H9 (cell line): Measurements from ENCODE around the gene CA5A. TPM values are rescaled to one million over a fixed set of nuclear protein-coding genes. Genes with fewer than 3 reads are reported as not detected.

Experiments
- DNase-seq: peaks from one replicate; pipeline ENCODE4 v3.0.0-alpha.2; 2017
- H2AFZ ChIP-seq: one replicate; pipeline ENCODE4 v1.6.1; 2013; ENCODE audit warnings: mild to moderate bottlenecking, low read length, control low read depth, moderate library complexity
- H2AK5ac ChIP-seq: 2 replicates; pipeline ENCODE4 v1.6.1; 2013; ENCODE audit warnings: low read length, control low read depth, mixed read lengths; ENCODE audit not compliant: insufficient read length
- H2BK120ac ChIP-seq: one replicate; pipeline ENCODE4 v1.6.1; 2013; ENCODE audit warnings: low read depth, mild to moderate bottlenecking, low read length, control low read depth, inconsistent platforms; ENCODE audit not compliant: poor library complexity, severe bottlenecking
- H2BK12ac ChIP-seq: 2 replicates; pipeline ENCODE4 v1.6.1; 2013; ENCODE audit warnings: low read length, control low read depth, mixed read lengths, low read depth; ENCODE audit not compliant: insufficient read length
- H2BK15ac ChIP-seq: 2 replicates; pipeline ENCODE4 v1.6.1; 2013; ENCODE audit warnings: low read depth, low read length, control low read depth
- H2BK20ac ChIP-seq: one replicate; pipeline ENCODE4 v1.6.1; 2013; ENCODE audit warnings: low read depth, mild to moderate bottlenecking, low read length, control low read depth, inconsistent platforms; ENCODE audit not compliant: poor library complexity, severe bottlenecking
- H2BK5ac ChIP-seq: 2 replicates; pipeline ENCODE4 v1.6.1; 2013; ENCODE audit warnings: low read length, control low read depth, mixed read lengths; ENCODE audit not compliant: insufficient read length
- H3K14ac ChIP-seq: 2 replicates; pipeline ENCODE4 v1.6.1; 2013; ENCODE audit warnings: low read length, control low read depth; ENCODE audit not compliant: insufficient read depth
- H3K18ac ChIP-seq: 2 replicates; pipeline ENCODE4 v1.6.1; 2013; ENCODE audit warnings: low read depth, mild to moderate bottlenecking, mixed read lengths, low read length, control low read depth; ENCODE audit not compliant: insufficient read length
- H3K23ac ChIP-seq: 2 replicates; pipeline ENCODE4 v1.6.1; 2013; ENCODE audit warnings: low read length, control low read depth, mixed read lengths, low read depth; ENCODE audit not compliant: insufficient read length
- H3K23me2 ChIP-seq: 2 replicates; pipeline ENCODE4 v1.6.1; 2013; ENCODE audit warnings: low read depth, mild to moderate bottlenecking, mixed read lengths, low read length, control low read depth; ENCODE audit not compliant: insufficient read length, poor library complexity, severe bottlenecking
- H3K27ac ChIP-seq: 2 replicates; pipeline ENCODE4 v1.5.1; 2013; ENCODE audit warnings: low read length, control low read depth, mixed read lengths, low read depth; ENCODE audit not compliant: insufficient read length
- H3K27me3 ChIP-seq: 2 replicates; pipeline ENCODE4 v1.6.1; 2013; ENCODE audit warnings: low read length, control low read depth, inconsistent platforms; ENCODE audit not compliant: insufficient read depth
- H3K4ac ChIP-seq: 2 replicates; pipeline ENCODE4 v1.6.1; 2013; ENCODE audit warnings: low read depth, mild to moderate bottlenecking, control low read depth, inconsistent platforms, low read length, moderate library complexity
- H3K4me1 ChIP-seq: 2 replicates; pipeline ENCODE4 v1.6.1; 2013; ENCODE audit warnings: low read length, control low read depth, inconsistent platforms; ENCODE audit not compliant: insufficient read depth
- H3K4me2 ChIP-seq: 2 replicates; pipeline ENCODE4 v1.6.1; 2013; ENCODE audit warnings: low read length, control low read depth, mixed read lengths; ENCODE audit not compliant: insufficient read length, insufficient read depth
- H3K56ac ChIP-seq: 2 replicates; pipeline ENCODE4 v1.6.1; 2013; ENCODE audit warnings: low read depth, mild to moderate bottlenecking, mixed read lengths, low read length, control low read depth; ENCODE audit not compliant: insufficient read length
- H3K79me1 ChIP-seq: 2 replicates; pipeline ENCODE4 v1.6.1; 2013; ENCODE audit warnings: low read depth, mild to moderate bottlenecking, moderate library complexity, low read length, control low read depth, inconsistent platforms; ENCODE audit not compliant: insufficient read depth, poor library complexity, severe bottlenecking
- H3K79me2 ChIP-seq: 2 replicates; pipeline ENCODE4 v1.6.1; 2013; ENCODE audit warnings: low read length, control low read depth, inconsistent platforms; ENCODE audit not compliant: insufficient read depth
- H3K9ac ChIP-seq: 2 replicates; pipeline ENCODE4 v1.6.1; 2013; ENCODE audit warnings: low read length, control low read depth, mixed read lengths; ENCODE audit not compliant: insufficient read length; ENCODE audit errors: extremely low read depth
- H3K9me3 ChIP-seq: one replicate; pipeline ENCODE4 v1.6.1; 2013; ENCODE audit warnings: low read depth, low read length, inconsistent platforms; ENCODE audit not compliant: control insufficient read depth
- H3T11ph ChIP-seq: one replicate; pipeline ENCODE4 v1.6.1; 2013; ENCODE audit warnings: mild to moderate bottlenecking, low read length, control low read depth, inconsistent platforms
- H4K20me1 ChIP-seq: one replicate; pipeline ENCODE4 v1.6.1; 2013; ENCODE audit not compliant: control insufficient read depth, insufficient read length, insufficient read depth
- H4K5ac ChIP-seq: 2 replicates; pipeline ENCODE4 v1.6.1; 2013; ENCODE audit warnings: low read depth, mild to moderate bottlenecking, mixed read lengths, low read length, control low read depth; ENCODE audit not compliant: insufficient read length
- H4K8ac ChIP-seq: replicated peaks from 2 replicates; pipeline ENCODE4 v1.6.1; 2013; ENCODE audit warnings: low read length, control low read depth, mixed read lengths, low read depth; ENCODE audit not compliant: insufficient read length
- H4K91ac ChIP-seq: 2 replicates; pipeline ENCODE4 v1.6.1; 2013; ENCODE audit warnings: low read depth, mild to moderate bottlenecking, moderate library complexity, mixed read lengths, low read length, control low read depth; ENCODE audit not compliant: insufficient read length
- H3K27ac Mint-ChIP-seq, 3 experiments: 2 replicates in 2 of 3; 3 replicates in 1 of 3; pipeline ENCODE4 v1.8.0; 2020 to 2021; ENCODE audit warnings: mixed read lengths in 3 of 3, mild to moderate bottlenecking in 1 of 3, moderate library complexity in 1 of 3
- H3K27me3 Mint-ChIP-seq: 2 replicates; pipeline ENCODE4 v1.8.0; 2021; ENCODE audit warnings: low read depth, mild to moderate bottlenecking, moderate library complexity, mixed read lengths
- H3K36me3 Mint-ChIP-seq, 3 experiments: 2 replicates in 2 of 3; 3 replicates in 1 of 3; pipeline ENCODE4 v1.8.0; 2020 to 2021; ENCODE audit warnings: low read depth in 3 of 3, mixed read lengths in 3 of 3; ENCODE audit not compliant: insufficient read depth in 1 of 3
- H3K4me1 Mint-ChIP-seq, 2 experiments: 2 replicates each; pipeline ENCODE4 v1.8.0; 2020; ENCODE audit warnings: mixed read lengths in 2 of 2
- H3K4me3 Mint-ChIP-seq, 2 experiments: 2 replicates in 1 of 2; 3 replicates in 1 of 2; pipeline ENCODE4 v1.8.0; 2020 to 2021; ENCODE audit warnings: mild to moderate bottlenecking in 2 of 2, mixed read lengths in 2 of 2, moderate library complexity in 1 of 2
- H3K9me3 Mint-ChIP-seq, 2 experiments: 2 replicates in 1 of 2; 3 replicates in 1 of 2; pipeline ENCODE4 v1.8.0; 2020; ENCODE audit warnings: mild to moderate bottlenecking in 2 of 2, mixed read lengths in 2 of 2, moderate library complexity in 1 of 2
- CTCF ChIP-seq: fragments of 200-600 bp; sonication (generic); conservative IDR thresholded peaks from 3 replicates; pipeline ENCODE4 v1.8.0; 2021; ENCODE audit warnings: antibody characterized with exemption, mild to moderate bottlenecking
- WGBS: extraction: QIAGEN DNeasy Blood & Tissue Kit; methylation state at CpG from one replicate; pipeline ENCODE4 v1.1.7; 2013; ENCODE audit warnings: missing lambda C conversion rate, low lambda C conversion rate, mixed read lengths; ENCODE audit not compliant: insufficient read length; ENCODE audit errors: extremely low coverage; 5-methylcytosine and 5-hydroxymethylcytosine counted together
- total RNA-seq: library from RNA; stranded (reverse); gene quantifications from 2 replicates; pipeline ENCODE4 v1.2.1, GENCODE V29; 2021

The CA5A gene
- total RNA-seq, 1 experiment from 2014 or later = not detected

- H3K36me3 Mint-ChIP-seq = peaks cover 14 to 38% (median 30%) of the 10 kb centered on the region in 3 experiments
- H4K5ac ChIP-seq = no peak overlapping the region
- no peak overlapping the region for H3T11ph ChIP-seq
- no peak overlapping the region for H2BK20ac ChIP-seq
- no peak overlapping the region for H3K23ac ChIP-seq
- H3K4me1 Mint-ChIP-seq = peaks cover 44 to 49% of the 10 kb centered on the region in 2 experiments
- peaks cover 20% of the 10 kb centered on the region; the same call in 1 of the 2 replicates for H3K79me2 ChIP-seq
- H3K23me2 ChIP-seq = peaks cover 7% of the 10 kb centered on the region
- no peak overlapping the region for H3K4ac ChIP-seq
- no peak for TF ChIP-seq CTCF
- no peak overlapping the region for H4K8ac ChIP-seq
- H2AFZ ChIP-seq = no peak overlapping the region
- H3K56ac ChIP-seq = no peak overlapping the region
- no peak overlapping the region for H3K27ac ChIP-seq
- no peaks in the 10 kb centered on the region for H3K9me3 ChIP-seq
- no peaks in the 10 kb centered on the region; the same call in none of the 2 replicates for H3K27me3 Mint-ChIP-seq
- no peaks in the 10 kb centered on the region for H3K4me1 ChIP-seq
- no peak overlapping the region for H2BK12ac ChIP-seq
- H2AK5ac ChIP-seq = no peak overlapping the region
- H3K9ac ChIP-seq = no peak overlapping the region
- no peak overlapping the region for H2BK5ac ChIP-seq
- no peak overlapping the region for H3K18ac ChIP-seq
- no peaks in the 10 kb centered on the region for H3K27me3 ChIP-seq
- H3K4me2 ChIP-seq = no peak overlapping the region
- H2BK15ac ChIP-seq = no peak overlapping the region
- no peak overlapping the region for H3K14ac ChIP-seq
- peaks cover 13% of the 10 kb centered on the region for H3K79me1 ChIP-seq
- no peaks in the 10 kb centered on the region for H4K20me1 ChIP-seq
- H2BK120ac ChIP-seq = no peak overlapping the region
- WGBS = no CpG with 5 or more reads among the region's 15 CpGs
- no peaks in the 10 kb centered on the region for H3K9me3 Mint-ChIP-seq
- H3K4me3 Mint-ChIP-seq = no peak overlapping the region; a peak in 1 of 5 replicates
- no peak overlapping the region for H4K91ac ChIP-seq
- peak overlapping the region in 1 of 3 experiments; percentile 34; a peak in 1 of 7 replicates for H3K27ac Mint-ChIP-seq
- no peak for DNase-seq
Observed at GRCh38 chr16:87954826-87955225, 18.5 kb upstream of the CA5A start.
